Upper lobe of right lung (tissue), 1 donor: Measurements from ENCODE around the gene B3GAT1. TPM values are rescaled to one million over a fixed set of nuclear protein-coding genes. Genes with fewer than 3 reads are reported as not detected.

ENCODE experiments used
- ATAC-seq: fragments of 200-7000 bp; cut with Tn5 transposase; one replicate; pipeline ENCODE4 v1.9.1; 2020; ENCODE audit warnings: mild to moderate bottlenecking, moderate library complexity
- DNase-seq: peaks from one replicate; pipeline ENCODE4 v3.0.0-alpha.2; 2020
- H3K27ac ChIP-seq: fragments of 200-600 bp; one replicate; pipeline ENCODE4 v1.8.0; 2022
- H3K27me3 ChIP-seq: fragments of 200-600 bp; one replicate; pipeline ENCODE4 v1.8.0; 2022; ENCODE audit warnings: mild to moderate bottlenecking
- H3K36me3 ChIP-seq: fragments of 200-600 bp; one replicate; pipeline ENCODE4 v1.8.0; 2022
- H3K4me1 ChIP-seq: fragments of 200-600 bp; one replicate; pipeline ENCODE4 v1.8.0; 2022
- H3K4me3 ChIP-seq: fragments of 200-600 bp; one replicate; pipeline ENCODE4 v1.8.0; 2022; ENCODE audit warnings: mild to moderate bottlenecking
- H3K9me3 ChIP-seq: fragments of 200-600 bp; one replicate; pipeline ENCODE4 v1.8.0; 2022
- intact Hi-C: fragments of 100-400 bp; cut with DNase I; formaldehyde crosslinking; loops from one replicate; pipeline ENCODE4 v1.11.0; 2022
- total RNA-seq: library from RNA; stranded (reverse); fragmentation: NEBNext Ultra II Directional; extraction: Animal tissue kit (Norgen Biotek cat#: 25700); gene quantifications from one replicate; pipeline ENCODE4 v1.2.1, GENCODE V29; 2021
- TF ChIP-seq, protein P1 (sequence below): fragments of 200-600 bp; IDR thresholded peaks from one replicate; pipeline ENCODE4 v1.8.0; 2022; ENCODE audit warnings: antibody characterized with exemption
- donor health status: DM: no; HTN: yes; CAD: no; lungs with severe emphysema.

B3GAT1 gene
- total RNA-seq, 1 donor from 2014 or later = 1.2 TPM

- Histone ChIP-seq H3K4me1 (no peaks in the 10 kb centered on the region), H3K27ac (no peak overlapping the region), H3K27me3 (peaks cover 10% of the 10 kb centered on the region), H3K4me3 (no peak overlapping the region), H3K9me3 (no peaks in the 10 kb centered on the region), H3K36me3 (no peaks in the 10 kb centered on the region)
- TF ChIP-seq, protein P1, sequence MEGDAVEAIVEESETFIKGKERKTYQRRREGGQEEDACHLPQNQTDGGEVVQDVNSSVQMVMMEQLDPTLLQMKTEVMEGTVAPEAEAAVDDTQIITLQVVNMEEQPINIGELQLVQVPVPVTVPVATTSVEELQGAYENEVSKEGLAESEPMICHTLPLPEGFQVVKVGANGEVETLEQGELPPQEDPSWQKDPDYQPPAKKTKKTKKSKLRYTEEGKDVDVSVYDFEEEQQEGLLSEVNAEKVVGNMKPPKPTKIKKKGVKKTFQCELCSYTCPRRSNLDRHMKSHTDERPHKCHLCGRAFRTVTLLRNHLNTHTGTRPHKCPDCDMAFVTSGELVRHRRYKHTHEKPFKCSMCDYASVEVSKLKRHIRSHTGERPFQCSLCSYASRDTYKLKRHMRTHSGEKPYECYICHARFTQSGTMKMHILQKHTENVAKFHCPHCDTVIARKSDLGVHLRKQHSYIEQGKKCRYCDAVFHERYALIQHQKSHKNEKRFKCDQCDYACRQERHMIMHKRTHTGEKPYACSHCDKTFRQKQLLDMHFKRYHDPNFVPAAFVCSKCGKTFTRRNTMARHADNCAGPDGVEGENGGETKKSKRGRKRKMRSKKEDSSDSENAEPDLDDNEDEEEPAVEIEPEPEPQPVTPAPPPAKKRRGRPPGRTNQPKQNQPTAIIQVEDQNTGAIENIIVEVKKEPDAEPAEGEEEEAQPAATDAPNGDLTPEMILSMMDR = no peak
- intact Hi-C loops = no loop called here
- DNase-seq = no peak
- no peak for ATAC-seq
These were observed 25.1 kb downstream of the B3GAT1 start for GRCh38 chr11:134386945-134387344.

DNA sequence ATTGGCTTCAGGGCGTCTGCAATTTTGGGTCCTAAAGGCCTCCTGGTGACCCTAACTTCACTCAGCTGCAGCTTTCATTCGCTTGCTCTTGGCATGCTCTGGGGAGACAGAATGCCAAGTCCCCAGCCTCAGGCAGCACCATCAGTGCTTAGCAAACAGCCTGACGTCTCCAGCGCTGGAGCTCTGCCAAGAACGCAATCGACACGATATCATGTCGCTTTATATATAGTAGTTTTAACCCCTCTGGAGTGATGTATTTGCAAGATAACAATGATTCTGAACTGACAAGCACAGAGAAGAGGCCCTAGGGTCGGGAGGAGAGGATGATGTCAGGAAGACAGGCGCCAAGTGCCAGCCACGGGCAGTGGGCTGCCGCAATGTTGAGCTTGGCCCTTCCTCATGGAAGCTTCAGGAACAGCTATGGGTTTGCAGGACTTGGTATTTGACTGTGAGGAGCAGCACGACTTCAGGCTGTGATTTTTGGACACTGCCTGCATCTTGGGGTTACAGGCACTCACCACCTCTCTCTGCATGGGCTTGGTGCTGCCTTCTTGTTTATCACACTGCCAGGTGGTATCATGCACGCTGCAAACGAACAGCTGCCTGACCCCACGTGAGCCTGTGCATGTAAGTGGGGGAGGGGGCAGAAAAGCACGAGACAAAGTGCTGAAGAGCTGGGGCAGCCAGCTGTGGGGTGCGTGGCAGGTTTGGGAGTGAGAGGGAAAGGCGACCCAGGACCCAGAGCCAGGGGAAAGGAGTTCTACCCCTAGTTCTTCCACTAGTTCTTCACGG lies 26.1 kb downstream of the B3GAT1 start:
- H3K4me3 ChIP-seq = no peak overlapping the region
- H3K27ac ChIP-seq = no peak overlapping the region
- H3K9me3 ChIP-seq = no peaks in the 10 kb centered on the region
- H3K27me3 ChIP-seq = peaks cover 10% of the 10 kb centered on the region
- H3K36me3 ChIP-seq = no peaks in the 10 kb centered on the region
- ATAC-seq = no peak
- no peaks in the 10 kb centered on the region for H3K4me1 ChIP-seq
- TF ChIP-seq, protein P1 = no peak
- intact Hi-C loops = no loop called here
- DNase-seq = no peak

DNA sequence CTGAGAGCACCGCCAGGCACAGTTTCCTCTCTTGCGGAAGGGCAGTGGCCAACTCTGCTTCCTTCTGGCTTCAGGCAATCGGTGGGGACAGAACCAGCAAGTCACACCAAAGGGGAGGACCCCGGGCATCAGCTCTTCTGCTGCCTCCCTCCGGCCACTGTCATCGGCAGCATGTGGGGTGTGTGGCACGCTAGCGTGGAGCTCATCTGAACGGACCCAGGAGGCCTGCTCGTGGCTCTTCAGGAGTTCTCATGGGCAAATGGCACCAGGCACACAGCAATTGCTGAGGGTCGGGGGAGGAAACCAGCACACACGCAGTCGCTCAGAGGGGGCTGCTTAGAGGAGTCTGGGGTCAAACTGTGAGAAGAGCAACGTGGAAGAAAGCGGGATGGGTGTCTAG lies 26.9 kb downstream of the B3GAT1 start:
- Histone ChIP-seq H3K27ac (no peak overlapping the region), H3K27me3 (peaks cover 10% of the 10 kb centered on the region), H3K36me3 (no peaks in the 10 kb centered on the region), H3K9me3 (no peaks in the 10 kb centered on the region), H3K4me1 (no peaks in the 10 kb centered on the region), H3K4me3 (no peak overlapping the region)
- intact Hi-C loops = no loop called here
- TF ChIP-seq, protein P1 = no peak
- DNase-seq (no peak), ATAC-seq (no peak)

GRCh38 chr11:134384406-134384805 lies 27.6 kb downstream of the B3GAT1 start:
- Histone ChIP-seq H3K9me3 (no peaks in the 10 kb centered on the region), H3K27me3 (peaks cover 7% of the 10 kb centered on the region), H3K36me3 (no peaks in the 10 kb centered on the region), H3K4me3 (no peak overlapping the region), H3K27ac (no peak overlapping the region), H3K4me1 (no peaks in the 10 kb centered on the region)
- DNase-seq (no peak), ATAC-seq (no peak)
- intact Hi-C loops = no loop called here
- TF ChIP-seq, protein P1 = no peak

DNA sequence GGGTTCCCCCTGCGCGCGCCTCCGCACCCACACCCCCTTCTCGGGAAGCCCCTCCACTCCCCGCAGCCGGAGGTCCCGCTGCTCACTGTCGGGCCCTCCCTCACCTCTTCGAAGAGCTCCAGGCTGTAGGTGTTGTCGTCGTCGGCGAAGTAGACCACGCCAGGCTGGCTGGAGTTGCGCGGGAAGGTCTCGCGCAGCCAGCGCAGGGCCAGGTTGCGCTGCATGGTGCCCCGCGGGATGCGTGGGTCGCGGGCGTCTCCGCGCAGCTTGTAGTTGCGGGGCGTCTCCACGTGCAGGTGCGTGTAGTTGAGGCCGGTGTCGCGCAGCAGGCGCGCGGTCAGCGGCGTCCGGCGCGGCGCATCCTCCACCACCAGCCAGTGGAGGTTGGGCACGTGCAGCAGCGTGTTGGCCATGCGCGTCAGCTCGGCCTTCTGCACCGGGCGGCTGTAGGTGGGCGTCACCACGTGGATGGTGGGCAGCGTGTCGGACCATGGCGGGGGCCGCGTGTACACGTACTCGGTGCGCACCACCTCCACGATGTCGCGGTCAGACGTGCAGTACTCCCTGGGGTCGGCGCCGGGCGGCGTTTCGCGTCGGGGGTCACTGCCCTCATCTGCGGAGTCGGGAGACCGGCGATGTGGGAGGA lies 28.3 kb downstream of the B3GAT1 start:
- intact Hi-C loops = no loop called here
- Histone ChIP-seq H3K36me3 (no peaks in the 10 kb centered on the region), H3K4me3 (no peak overlapping the region), H3K4me1 (no peaks in the 10 kb centered on the region), H3K27ac (no peak overlapping the region), H3K27me3 (peaks cover 2% of the 10 kb centered on the region), H3K9me3 (no peaks in the 10 kb centered on the region)
- no peak for DNase-seq
- no peak for ATAC-seq
- TF ChIP-seq, protein P1 = no peak
